HL-60 (cell line): ENCODE measurements around the gene RHOH.

Experiments
- DNase-seq, 2 experiments: peaks; one replicate each; pipeline ENCODE4 v3.0.0-alpha.2; 2010 to 2020; ENCODE audit warnings: low read depth in 1 of 2, low spot score in 1 of 2
- H3K27ac ChIP-seq: fragments of 250-450 bp; sonication (Bioruptor Pico); replicated peaks from 2 replicates; pipeline ENCODE4 v1.5.1; 2020; ENCODE audit warnings: mild to moderate bottlenecking, moderate library complexity
- H3K27me3 ChIP-seq: fragments of 250-450 bp; sonication (Bioruptor Pico); 2 replicates; pipeline ENCODE4 v1.5.1; 2021; ENCODE audit warnings: mild to moderate bottlenecking, moderate library complexity; ENCODE audit not compliant: insufficient read depth, poor library complexity, severe bottlenecking
- H3K4me3 ChIP-seq: replicated peaks from 2 replicates; pipeline ENCODE4 v1.5.1; 2011; ENCODE audit warnings: mild to moderate bottlenecking, control low read depth, low read length; ENCODE audit not compliant: insufficient read depth
- CTCF ChIP-seq: IDR thresholded peaks from one replicate; pipeline ENCODE4 v1.5.1; 2011; ENCODE audit warnings: low read length, control low read depth, inconsistent platforms; ENCODE audit not compliant: insufficient read depth
- GABPA ChIP-seq: IDR thresholded peaks from 2 replicates; pipeline ENCODE4 v1.6.1; 2012; ENCODE audit warnings: low read depth
- POLR2AphosphoS5 ChIP-seq: IDR thresholded peaks from 2 replicates; pipeline ENCODE4 v1.6.1; 2012; ENCODE audit warnings: low read depth
- REST ChIP-seq: IDR thresholded peaks from 2 replicates; pipeline ENCODE4 v1.6.1; 2012; ENCODE audit warnings: low read depth; ENCODE audit not compliant: insufficient replicate concordance
- SPI1 ChIP-seq: IDR thresholded peaks from 2 replicates; pipeline ENCODE4 v1.6.1; 2012; ENCODE audit warnings: low read depth, mild to moderate bottlenecking, borderline replicate concordance

Gene RHOH

GRCh38 chr4:40187386-40187906 is 9.4 kb upstream of the RHOH start:
- Histone ChIP-seq H3K4me3 (no peak overlapping the region), H3K27me3 (no peaks in the 10 kb centered on the region), H3K27ac (no peak overlapping the region)
- DNase-seq, result no peak
- TF ChIP-seq CTCF, result no peak
- TF ChIP-seq POLR2AphosphoS5, result no peak
- no peak for TF ChIP-seq GABPA
- no peak for TF ChIP-seq SPI1
- TF ChIP-seq REST, result no peak

- TF ChIP-seq SPI1 (no peak), POLR2AphosphoS5 (no peak), GABPA (no peak)
- Histone ChIP-seq H3K27ac (no peak overlapping the region), H3K4me3 (no peak overlapping the region), H3K27me3 (no peaks in the 10 kb centered on the region)
- no peak for DNase-seq
Measured at GRCh38 chr4:40190019-40190418, 6.8 kb upstream of the RHOH start.

- H3K27me3 ChIP-seq, result no peaks in the 10 kb centered on the region
- H3K4me3 ChIP-seq, result no peak overlapping the region
- TF ChIP-seq REST (no peak), POLR2AphosphoS5 (no peak), CTCF (no peak), SPI1 (no peak), GABPA (no peak)
- no peak for DNase-seq
- H3K27ac ChIP-seq, result no peak overlapping the region
Measured at GRCh38 chr4:40190465-40190864, 6.4 kb upstream of the RHOH start.

DNA sequence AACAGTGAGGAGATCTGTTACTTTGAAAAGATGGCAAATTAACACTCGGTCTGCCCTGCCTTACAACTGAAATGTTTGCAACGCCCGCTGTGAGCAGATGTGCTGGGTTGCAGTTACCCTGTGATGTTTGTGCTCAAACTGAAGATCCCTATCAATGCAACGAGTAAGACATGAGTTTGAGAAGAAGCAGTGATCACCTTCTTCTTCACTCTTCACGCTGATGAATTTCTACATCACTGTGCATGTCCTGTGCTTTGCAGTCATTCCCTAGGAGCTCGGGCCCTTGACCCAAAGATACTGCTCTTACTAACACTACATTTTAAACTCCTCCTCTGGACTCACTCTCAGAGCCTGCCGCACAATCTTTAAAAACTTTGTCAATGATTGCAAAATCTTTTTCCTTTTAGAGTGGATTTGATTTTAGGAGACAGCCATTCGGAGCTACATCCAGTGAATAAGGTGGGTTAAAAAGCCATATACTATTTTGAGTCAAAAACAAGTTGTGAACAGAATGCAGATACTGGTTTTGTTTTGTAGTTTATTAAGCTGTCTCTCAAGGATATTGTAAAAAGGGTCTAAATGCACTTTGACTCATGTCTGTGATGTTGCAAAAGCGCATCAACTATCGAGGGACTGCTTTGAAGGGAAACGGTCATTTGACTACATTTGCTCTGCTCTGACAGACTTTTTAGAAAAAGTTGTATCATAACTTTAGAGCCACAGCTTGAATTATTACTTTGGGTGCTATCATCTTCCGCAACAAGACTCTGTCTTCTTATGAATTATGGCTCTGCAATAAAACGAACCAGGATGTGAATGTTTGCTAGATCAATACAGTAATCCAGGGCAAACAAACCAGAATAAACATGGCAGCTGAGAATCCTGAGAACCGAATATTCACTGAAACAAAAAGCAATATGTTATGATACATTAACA is 5.7 kb upstream of the RHOH start:
- Histone ChIP-seq H3K27ac (no peak overlapping the region), H3K27me3 (no peaks in the 10 kb centered on the region), H3K4me3 (no peak overlapping the region)
- TF ChIP-seq REST, result no peak
- TF ChIP-seq GABPA, result no peak
- TF ChIP-seq POLR2AphosphoS5, result no peak
- no peak for DNase-seq
